IMR-90 (cell line): ENCODE results near the gene NAGPA. TPM values are rescaled to one million over a fixed set of nuclear protein-coding genes. Genes with fewer than 3 reads are reported as not detected.

Experiments
- ATAC-seq: fragments of 200-7000 bp; cut with Tn5 transposase; 2 replicates; pipeline ENCODE4 v1.9.1; 2020; ENCODE audit warnings: low read depth, mild to moderate bottlenecking, moderate library complexity
- BruUV-seq: library from RNA; stranded (reverse); fragments of 400-500 nt; replicated peaks from 2 replicates; lab custom pipeline; 2021; lab: Mats Ljungman, UMichigan
- CTCF ChIA-PET: fragments of 300-600 bp; formaldehyde crosslinking; extraction: SDS; loops from one replicate; lab custom pipeline; 2021; ENCODE audit warnings: antibody characterized with exemption; lab: Yijun Ruan, JAX
- POLR2A ChIA-PET: fragments of 300-600 bp; sonication (Branson Sonifier 250); formaldehyde crosslinking; loops from one replicate; lab custom pipeline; 2022; ENCODE audit warnings: antibody characterized with exemption; ENCODE audit not compliant: unreplicated experiment; lab: Charles Lee
- DNase-seq: peaks from one replicate; pipeline ENCODE4 v3.0.0; 2013
- H2AFZ ChIP-seq: replicated peaks from 2 replicates; pipeline ENCODE3; 2013; ENCODE audit warnings: low read length, mild to moderate bottlenecking; ENCODE audit not compliant: poor library complexity
- H2AK5ac ChIP-seq: 2 replicates; pipeline ENCODE4 v1.6.1; 2013; ENCODE audit warnings: low read depth, low read length, inconsistent platforms
- H2AK9ac ChIP-seq: replicated peaks from 2 replicates; pipeline ENCODE3; 2013; ENCODE audit warnings: mild to moderate bottlenecking, low read depth, low read length, moderate library complexity; ENCODE audit not compliant: poor library complexity
- H2BK120ac ChIP-seq: 2 replicates; pipeline ENCODE4 v1.6.1; 2013; ENCODE audit warnings: low read depth, low read length, inconsistent platforms
- H2BK15ac ChIP-seq: 3 replicates; pipeline ENCODE4 v1.6.1; 2013; ENCODE audit warnings: low read depth, low read length, inconsistent platforms
- H2BK20ac ChIP-seq: 2 replicates; pipeline ENCODE4 v1.6.1; 2013; ENCODE audit warnings: low read depth, mild to moderate bottlenecking, inconsistent platforms, low read length, moderate library complexity
- H2BK5ac ChIP-seq: 2 replicates; pipeline ENCODE4 v1.6.1; 2013; ENCODE audit warnings: mild to moderate bottlenecking, low read depth, low read length, inconsistent platforms; ENCODE audit not compliant: poor library complexity, severe bottlenecking
- H3K14ac ChIP-seq: replicated peaks from 2 replicates; pipeline ENCODE4 v1.6.1; 2013; ENCODE audit warnings: low read depth, low read length, inconsistent platforms
- H3K18ac ChIP-seq: 2 replicates; pipeline ENCODE4 v1.6.1; 2013; ENCODE audit warnings: low read depth, low read length, control low read depth
- H3K23ac ChIP-seq: 2 replicates; pipeline ENCODE4 v1.6.1; 2013; ENCODE audit warnings: low read depth, low read length, inconsistent platforms
- H3K27ac ChIP-seq: 2 replicates; pipeline ENCODE4 v1.5.1; 2013; ENCODE audit warnings: mild to moderate bottlenecking, control low read depth, low read length; ENCODE audit not compliant: insufficient read depth
- H3K27me3 ChIP-seq: 2 replicates; pipeline ENCODE4 v1.6.1; 2013; ENCODE audit warnings: low read length; ENCODE audit not compliant: control insufficient read depth, insufficient read depth
- H3K36me3 ChIP-seq: 2 replicates; pipeline ENCODE4 v1.6.1; 2013; ENCODE audit warnings: low read length, mixed read lengths; ENCODE audit not compliant: control insufficient read depth, insufficient read depth
- H3K4ac ChIP-seq: 2 replicates; pipeline ENCODE4 v1.6.1; 2013; ENCODE audit warnings: low read depth, low read length, inconsistent platforms
- H3K4me1 ChIP-seq: 2 replicates; pipeline ENCODE4 v1.6.1; 2013; ENCODE audit warnings: low read length, mixed read lengths; ENCODE audit not compliant: control insufficient read depth, insufficient read depth
- H3K4me2 ChIP-seq: 2 replicates; pipeline ENCODE4 v1.6.1; 2013; ENCODE audit warnings: low read depth, mild to moderate bottlenecking, control low read depth, low read length, moderate library complexity
- H3K4me3 ChIP-seq: 2 replicates; pipeline ENCODE4 v1.5.1; 2013; ENCODE audit warnings: low read depth, mild to moderate bottlenecking, control low read depth, low read length, moderate library complexity; ENCODE audit not compliant: insufficient read depth
- H3K56ac ChIP-seq: 2 replicates; pipeline ENCODE4 v1.6.1; 2013; ENCODE audit warnings: low read length, inconsistent platforms; ENCODE audit not compliant: insufficient read depth; ENCODE audit errors: extremely low read depth
- H3K79me1 ChIP-seq, 2 experiments: 2 replicates each; pipeline ENCODE4 v1.6.1; 2013; ENCODE audit warnings: low read length in 2 of 2, inconsistent platforms in 1 of 2, low read depth in 1 of 2
- H3K9ac ChIP-seq: 2 replicates; pipeline ENCODE4 v1.6.1; 2013; ENCODE audit warnings: low read depth, low read length, control low read depth
- H3K9me1 ChIP-seq: 2 replicates; pipeline ENCODE4 v1.6.1; 2013; ENCODE audit warnings: low read length, inconsistent platforms; ENCODE audit not compliant: insufficient read depth
- H3K9me3 ChIP-seq: 2 replicates; pipeline ENCODE4 v1.6.1; 2013; ENCODE audit warnings: low read length; ENCODE audit not compliant: control insufficient read depth, insufficient read depth
- H4K20me1 ChIP-seq: 2 replicates; pipeline ENCODE4 v1.6.1; 2013; ENCODE audit warnings: low read length, inconsistent platforms; ENCODE audit not compliant: insufficient read depth
- H4K5ac ChIP-seq: 2 replicates; pipeline ENCODE4 v1.6.1; 2013; ENCODE audit warnings: mild to moderate bottlenecking, low read depth, low read length, control low read depth
- H4K8ac ChIP-seq, 2 experiments: 2 replicates each; pipeline ENCODE4 v1.6.1; 2013; ENCODE audit warnings: low read depth in 2 of 2, low read length in 2 of 2, control low read depth in 1 of 2, inconsistent platforms in 1 of 2
- H4K91ac ChIP-seq: 2 replicates; pipeline ENCODE4 v1.6.1; 2013; ENCODE audit warnings: low read depth, low read length, inconsistent platforms; ENCODE audit not compliant: insufficient read depth
- FOS ChIP-seq: fragments of 150-350 bp; IDR thresholded peaks from 2 replicates; pipeline ENCODE4 v1.6.1; 2016; ENCODE audit warnings: low read depth, low read length
- USF2 ChIP-seq: fragments of 150-350 bp; IDR thresholded peaks from 2 replicates; pipeline ENCODE4 v1.6.1; 2017; ENCODE audit warnings: mild to moderate bottlenecking, antibody characterized with exemption, low read length, low read depth
- WGBS, 2 experiments: methylation state at CpG; one replicate each; pipeline versions ENCODE4 v1.1.5 to v1.1.7; 2013; ENCODE audit warnings: missing lambda C conversion rate in 2 of 2; ENCODE audit not compliant: insufficient read length in 1 of 2; ENCODE audit errors: extremely low coverage in 2 of 2; 5-methylcytosine and 5-hydroxymethylcytosine counted together
- dilution Hi-C: fragments of 300-500 bp; cut with HindIII; formaldehyde crosslinking; loops from one replicate; pipeline ENCODE4 v1.14.3; 2018; ENCODE audit warnings: low sequenced_read_pairs; ENCODE audit not compliant: unreplicated experiment
- in situ Hi-C: fragments of 300-500 bp; cut with MboI; formaldehyde crosslinking; loops from 3 replicates; pipeline ENCODE4 v1.14.3; 2019; ENCODE audit warnings: low sequenced_read_pairs, inconsistent platforms, mixed read lengths
- intact Hi-C: fragments of 100-400 bp; cut with micrococcal nuclease; formaldehyde crosslinking; loops from 2 replicates; pipeline ENCODE4 v1.10.0; 2022
- polyA plus RNA-seq, 3 experiments: library from polyadenylated mRNA; depleted of rRNA; stranded (reverse); fragments of >200 nt; gene quantifications; 2 replicates each; pipeline ENCODE4 v1.2.3, GENCODE V29; 2012; ENCODE audit warnings: low replicate concordance in 1 of 3
- total RNA-seq: library from RNA; depleted of rRNA; stranded (reverse); fragments of >200 nt; gene quantifications from 2 replicates; pipeline ENCODE4 v1.2.3, GENCODE V29; 2012

Gene NAGPA
- total and polyA plus RNA-seq, 2 of the 4 experiments (the other 2 are of a cell fraction): 6.5 to 12.2 TPM

- H3K9ac ChIP-seq: no peak overlapping the region
- ATAC-seq (no peak), DNase-seq (no peak)
- H3K4me2 ChIP-seq: no peak overlapping the region
- no peak overlapping the region for H2BK20ac ChIP-seq
- H2BK5ac ChIP-seq: no peak overlapping the region
- H2AK5ac ChIP-seq: no peak overlapping the region
- H3K36me3 ChIP-seq: peaks cover 5% of the 10 kb centered on the region
- H3K23ac ChIP-seq: no peak overlapping the region
- H4K8ac ChIP-seq: peak overlapping the region; percentile 98 to 99
- H2AK9ac ChIP-seq: no peak overlapping the region
- TF ChIP-seq FOS: no peak
- no peak for TF ChIP-seq USF2
- H3K4me3 ChIP-seq: no peak overlapping the region
- intact Hi-C loops (no loop called here), in situ Hi-C loops (no loop called here), dilution Hi-C loops (no loop called here)
- peaks cover 3% of the 10 kb centered on the region; the same call in 1 of the 2 replicates for H3K27me3 ChIP-seq
- peak overlapping the region; percentile 99 for H2AFZ ChIP-seq
- no peaks in the 10 kb centered on the region for H3K9me3 ChIP-seq
- 69% methylated on average over 2 of the region's 15 CpGs; no CpG with 5 or more reads in 1 of the 2 experiments for WGBS, 2 experiments
- H3K56ac ChIP-seq: no peak overlapping the region
- H4K91ac ChIP-seq: no peak overlapping the region
- POLR2A ChIA-PET: no interaction called here
- CTCF ChIA-PET: no interaction called here
- H3K79me1 ChIP-seq: peaks cover 4 to 33% of the 10 kb centered on the region in 2 experiments; a peak in 3 of 4 replicates
- no peak overlapping the region for H3K4ac ChIP-seq
- BruUV-seq: no TSS peak
- H4K20me1 ChIP-seq: no peaks in the 10 kb centered on the region
- no peak overlapping the region for H3K18ac ChIP-seq
- peak overlapping the region; percentile 99 for H4K5ac ChIP-seq
- no peak overlapping the region for H3K27ac ChIP-seq
- H3K9me1 ChIP-seq: peaks cover 9% of the 10 kb centered on the region
- H2BK120ac ChIP-seq: no peak overlapping the region
- H3K14ac ChIP-seq: no peak overlapping the region
- no peak overlapping the region for H2BK15ac ChIP-seq
- peaks cover 4% of the 10 kb centered on the region; the same call in 1 of the 2 replicates for H3K4me1 ChIP-seq
These were observed 36.9 kb upstream of the NAGPA start for GRCh38 chr16:5070431-5071186.
